PC-9 (cell line): ENCODE measurements around the gene SYNJ1. TPM values are rescaled to one million over a fixed set of nuclear protein-coding genes. Genes with fewer than 3 reads are reported as not detected.
"Not testable (repeated sequence)": the region's sequence is repeated elsewhere in the genome, so short reads cannot be mapped to it uniquely, and the experiment has no call there.

ENCODE experiments used
- BruUV-seq: library from RNA; stranded (reverse); fragments of 400-500 nt; replicated peaks from 2 replicates; lab custom pipeline; 2021; lab: Mats Ljungman, UMichigan
- CTCF ChIA-PET: fragments of 300-600 bp; sonication (Branson Sonifier 250); formaldehyde crosslinking; loops from one replicate; lab custom pipeline; 2022; ENCODE audit warnings: antibody characterized with exemption; lab: Charles Lee
- POLR2A ChIA-PET: fragments of 300-600 bp; sonication (Branson Sonifier 250); formaldehyde crosslinking; loops from one replicate; lab custom pipeline; 2022; ENCODE audit warnings: antibody characterized with exemption; ENCODE audit not compliant: unreplicated experiment; lab: Charles Lee
- DNase-seq, 2 experiments: peaks; one replicate each; pipeline versions ENCODE4 v3.0.0 to v3.0.0-alpha.2; 2015 to 2022; ENCODE audit warnings: mixed read lengths in 1 of 2
- H2AFZ ChIP-seq: fragments of 200-600 bp; sonication (generic); 2 replicates; pipeline ENCODE4 v1.8.1; 2017; ENCODE audit warnings: antibody characterized with exemption
- H3F3A ChIP-seq: fragments of 200-600 bp; sonication (generic); 2 replicates; pipeline ENCODE4 v1.8.1; 2017; ENCODE audit warnings: antibody characterized with exemption, mild to moderate bottlenecking, low read depth; ENCODE audit not compliant: insufficient read depth
- H3K27ac ChIP-seq: fragments of 200-600 bp; sonication (generic); 2 replicates; pipeline ENCODE4 v1.6.1; 2016; ENCODE audit warnings: mixed run types
- H3K27me3 ChIP-seq: fragments of 200-600 bp; sonication (generic); 2 replicates; pipeline ENCODE4 v1.6.1; 2016; ENCODE audit warnings: low read depth, mixed run types; ENCODE audit not compliant: insufficient read depth
- H3K36me3 ChIP-seq: fragments of 200-600 bp; sonication (generic); 2 replicates; pipeline ENCODE4 v1.6.1; 2016; ENCODE audit warnings: low read depth, mixed run types
- H3K4me1 ChIP-seq: fragments of 200-600 bp; sonication (generic); replicated peaks from 2 replicates; pipeline ENCODE4 v1.6.1; 2016; ENCODE audit warnings: mixed run types; ENCODE audit not compliant: insufficient read depth
- H3K4me2 ChIP-seq: fragments of 200-600 bp; sonication (generic); 2 replicates; pipeline ENCODE4 v1.6.1; 2017; ENCODE audit warnings: mixed run types
- H3K4me3 ChIP-seq: fragments of 200-600 bp; sonication (generic); 2 replicates; pipeline ENCODE4 v1.6.1; 2016; ENCODE audit warnings: mixed run types
- H3K79me2 ChIP-seq: fragments of 200-600 bp; sonication (generic); 2 replicates; pipeline ENCODE4 v1.6.1; 2017; ENCODE audit warnings: low read depth, mixed run types
- H3K9me2 ChIP-seq: fragments of 200-600 bp; sonication (generic); 2 replicates; pipeline ENCODE4 v1.8.1; 2017; ENCODE audit warnings: mild to moderate bottlenecking; ENCODE audit not compliant: insufficient read depth
- H3K9me3 ChIP-seq: fragments of 200-600 bp; sonication (generic); 2 replicates; pipeline ENCODE4 v1.8.1; 2016; ENCODE audit warnings: low read depth; ENCODE audit not compliant: insufficient read depth
- H4K20me1 ChIP-seq: fragments of 200-600 bp; sonication (generic); 2 replicates; pipeline ENCODE4 v1.8.1; 2017; ENCODE audit not compliant: insufficient read depth
- CTCF ChIP-seq: fragments of 200-600 bp; sonication (generic); conservative IDR thresholded peaks from 2 replicates; pipeline ENCODE4 v1.6.1; 2017; ENCODE audit warnings: mixed run types, antibody characterized with exemption, mild to moderate bottlenecking, moderate library complexity
- EZH2 ChIP-seq: fragments of 200-600 bp; sonication (generic); IDR thresholded peaks from 2 replicates; pipeline ENCODE4 v1.8.0; 2017; ENCODE audit warnings: antibody characterized with exemption, low read depth
- intact Hi-C: fragments of 100-400 bp; cut with micrococcal nuclease; formaldehyde crosslinking; loops from one replicate; pipeline ENCODE4 v1.10.0; 2022; ENCODE audit not compliant: unreplicated experiment
- total RNA-seq: library from RNA; stranded (reverse); gene quantifications from 2 replicates; pipeline ENCODE4 v1.2.3, GENCODE V29; 2021

The SYNJ1 gene
- total RNA-seq, 1 experiment from 2014 or later = 4.8 TPM

DNA sequence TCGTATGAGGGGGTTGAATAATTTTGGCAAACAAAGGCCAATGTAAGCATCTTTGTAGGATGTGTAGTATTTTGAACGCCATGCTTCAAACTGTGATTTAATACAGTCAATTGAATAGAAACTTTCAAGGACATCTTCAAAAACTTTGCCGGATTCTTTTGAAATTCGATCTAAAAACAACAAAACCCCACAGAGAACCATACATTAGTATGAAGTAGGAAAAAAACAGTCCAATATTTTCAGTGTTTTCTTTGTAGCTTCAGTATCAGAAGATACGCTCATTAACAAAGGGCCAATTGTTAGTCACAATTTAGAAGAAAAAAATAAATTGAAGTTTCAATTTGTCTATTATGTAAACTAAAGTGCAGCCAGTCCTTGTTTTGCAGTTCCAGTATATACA is 20.7 kb upstream of the SYNJ1 start:
- no peaks in the 10 kb centered on the region for H3K9me2 ChIP-seq
- DNase-seq = no peak
- ChIA-PET CTCF (no interaction called here), POLR2A (no interaction called here)
- no peak overlapping the region for H3K27ac ChIP-seq
- H3K4me3 ChIP-seq = no peak overlapping the region
- H3K27me3 ChIP-seq = no peaks in the 10 kb centered on the region
- H3K4me2 ChIP-seq = no peak overlapping the region
- no peaks in the 10 kb centered on the region for H3K79me2 ChIP-seq
- no peak for TF ChIP-seq CTCF
- no peak for TF ChIP-seq EZH2
- intact Hi-C loops = no loop called here
- BruUV-seq = no TSS peak
- no peaks in the 10 kb centered on the region for H3K9me3 ChIP-seq
- H3F3A ChIP-seq = no peaks in the 10 kb centered on the region
- no peaks in the 10 kb centered on the region for H3K4me1 ChIP-seq
- no peaks in the 10 kb centered on the region for H4K20me1 ChIP-seq
- H3K36me3 ChIP-seq = peaks cover 21% of the 10 kb centered on the region
- no peak overlapping the region for H2AFZ ChIP-seq

DNA sequence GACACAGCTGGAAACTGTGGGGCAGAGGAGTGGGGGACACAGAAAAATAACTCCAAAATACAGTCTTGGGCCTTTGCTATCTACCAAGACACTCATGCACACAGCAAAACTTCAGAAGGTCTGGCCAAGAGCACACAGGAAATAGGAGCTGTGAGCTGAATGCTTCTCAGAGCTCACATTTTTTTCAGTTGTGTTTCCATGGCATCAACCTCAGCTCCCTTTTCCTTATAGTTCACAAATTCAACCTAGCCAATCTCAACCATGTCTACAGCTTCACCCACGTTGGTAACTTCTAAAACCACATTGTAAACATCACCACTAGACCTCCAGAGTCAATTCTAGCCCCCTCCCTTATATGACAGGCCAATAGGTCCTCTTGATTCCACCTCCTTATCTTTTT is 19.6 kb upstream of the SYNJ1 start:
- intact Hi-C loops = no loop called here
- ChIA-PET POLR2A (no interaction called here), CTCF (interaction anchor here (0.7 kb wide), 1 partner anchor 1608 kb away, joined by 8 read pairs; no protein-coding TSS in a partner anchor)
- DNase-seq = no peak
- H4K20me1 ChIP-seq = no peaks in the 10 kb centered on the region
- H3K4me3 ChIP-seq = no peak overlapping the region
- H2AFZ ChIP-seq = no peak overlapping the region
- no peaks in the 10 kb centered on the region for H3K9me2 ChIP-seq
- TF ChIP-seq CTCF (no peak), EZH2 (no peak)
- H3K4me1 ChIP-seq = no peaks in the 10 kb centered on the region
- H3F3A ChIP-seq = no peaks in the 10 kb centered on the region
- H3K9me3 ChIP-seq = no peaks in the 10 kb centered on the region
- BruUV-seq = no TSS peak
- no peaks in the 10 kb centered on the region for H3K79me2 ChIP-seq
- H3K36me3 ChIP-seq = peaks cover 23% of the 10 kb centered on the region
- no peak overlapping the region for H3K4me2 ChIP-seq
- no peaks in the 10 kb centered on the region for H3K27me3 ChIP-seq
- no peak overlapping the region for H3K27ac ChIP-seq

GRCh38 chr21:32746711-32747110 is 18.9 kb upstream of the SYNJ1 start:
- POLR2A ChIA-PET, H3K27me3 ChIP-seq, H3K27ac ChIP-seq, H4K20me1 ChIP-seq, CTCF ChIA-PET, H3K4me2 ChIP-seq, H3K9me2 ChIP-seq, intact Hi-C loops, H2AFZ ChIP-seq, H3K4me3 ChIP-seq, DNase-seq, H3F3A ChIP-seq, H3K79me2 ChIP-seq, H3K9me3 ChIP-seq, BruUV-seq, H3K4me1 ChIP-seq: not testable (repeated sequence)
- H3K36me3 ChIP-seq = peaks cover 23% of the 10 kb centered on the region

DNA sequence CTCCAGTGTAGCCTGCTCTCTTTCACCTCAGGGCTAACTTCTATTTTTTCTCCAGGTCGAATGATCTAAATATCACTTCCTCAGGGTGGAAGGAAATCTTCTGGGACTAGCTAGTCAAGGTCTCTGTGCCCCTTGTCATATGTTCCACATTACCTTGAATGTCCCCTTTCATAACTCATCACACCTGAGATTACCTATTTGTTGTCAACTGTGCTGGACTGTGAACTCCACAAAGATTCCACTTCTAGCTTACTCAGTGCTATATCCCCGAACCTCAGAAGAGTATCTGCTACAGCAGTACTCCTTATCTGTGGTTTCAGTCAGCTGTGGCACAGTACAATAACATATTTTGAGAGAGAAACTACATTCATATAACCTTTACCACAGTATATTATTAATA is 14.6 kb upstream of the SYNJ1 start:
- Histone ChIP-seq H2AFZ (no peak overlapping the region), H4K20me1 (no peaks in the 10 kb centered on the region), H3K27me3 (no peaks in the 10 kb centered on the region), H3K4me2 (no peak overlapping the region), H3K9me2 (no peaks in the 10 kb centered on the region), H3K9me3 (no peaks in the 10 kb centered on the region), H3K27ac (no peak overlapping the region), H3F3A (no peaks in the 10 kb centered on the region), H3K79me2 (no peaks in the 10 kb centered on the region), H3K36me3 (peaks cover 12% of the 10 kb centered on the region), H3K4me3 (no peak overlapping the region), H3K4me1 (no peaks in the 10 kb centered on the region)
- DNase-seq = no peak
- no TSS peak for BruUV-seq
- ChIA-PET POLR2A (no interaction called here), CTCF (no interaction called here)
- intact Hi-C loops = no loop called here
- TF ChIP-seq CTCF (no peak), EZH2 (no peak)
